CD4-positive, alpha-beta T cell (primary cell): ENCODE data around the gene VAV1. TPM values are rescaled to one million over a fixed set of nuclear protein-coding genes. Genes with fewer than 3 reads are reported as not detected.

Source experiments
- ATAC-seq: fragments of 200-7000 bp; cut with Tn5 transposase; one replicate; pipeline ENCODE4 v1.10.0; 2022; ENCODE audit warnings: mild to moderate bottlenecking; ENCODE audit not compliant: poor library complexity
- CTCF ChIA-PET: fragments of 350-600 bp; sonication (Branson Sonifier 250); formaldehyde crosslinking; loops from one replicate; lab custom pipeline; 2021; ENCODE audit warnings: antibody characterized with exemption, inconsistent platforms; lab: Charles Lee
- POLR2A ChIA-PET: fragments of 350-600 bp; sonication (Branson Sonifier 250); formaldehyde crosslinking; loops from one replicate; lab custom pipeline; 2021; ENCODE audit warnings: antibody characterized with exemption, inconsistent platforms; lab: Charles Lee
- DNase-seq, 14 experiments: peaks; one replicate each; pipeline ENCODE4 v3.0.0-alpha.2; 2013 to 2020; ENCODE audit warnings: mixed read lengths in 2 of 14
- H3K27ac ChIP-seq, 2 donors: one replicate each; pipeline versions ENCODE4 v1.5.1 to v1.7.0; 2013; ENCODE audit warnings: low read length in 2 of 2, low read depth in 1 of 2, mild to moderate bottlenecking in 1 of 2
- H3K27me3 ChIP-seq, 2 experiments: 1 replicate in 1 of 2; 2 replicates in 1 of 2; pipeline versions ENCODE4 v1.6.1 to v1.7.0; 2013; ENCODE audit warnings: low read length in 2 of 2, control low read depth in 1 of 2, mild to moderate bottlenecking in 1 of 2, moderate library complexity in 1 of 2; ENCODE audit not compliant: insufficient read depth in 2 of 2, control insufficient read depth in 1 of 2
- H3K36me3 ChIP-seq: one replicate; pipeline ENCODE4 v1.6.1; 2013; ENCODE audit warnings: low read length, control low read depth; ENCODE audit not compliant: insufficient read depth
- H3K4me1 ChIP-seq: one replicate; pipeline ENCODE4 v1.6.1; 2013; ENCODE audit warnings: low read length, control low read depth; ENCODE audit not compliant: insufficient read depth
- H3K4me3 ChIP-seq: one replicate; pipeline ENCODE4 v1.5.1; 2013; ENCODE audit warnings: mild to moderate bottlenecking, low read length, moderate library complexity
- H3K9me3 ChIP-seq, 2 experiments: 1 replicate in 1 of 2; 2 replicates in 1 of 2; pipeline versions ENCODE4 v1.6.1 to v1.7.0; 2013; ENCODE audit warnings: low read length in 2 of 2, mild to moderate bottlenecking in 2 of 2, control low read depth in 1 of 2, moderate library complexity in 1 of 2; ENCODE audit not compliant: control insufficient read depth in 1 of 2, insufficient read depth in 1 of 2
- H3K27ac Mint-ChIP-seq: one replicate; pipeline ENCODE4 v1.8.0; 2020; ENCODE audit warnings: mixed read lengths
- H3K27me3 Mint-ChIP-seq: one replicate; pipeline ENCODE4 v1.8.0; 2021; ENCODE audit warnings: mixed read lengths
- H3K36me3 Mint-ChIP-seq: one replicate; pipeline ENCODE4 v1.8.0; 2021; ENCODE audit warnings: low read depth, mixed read lengths
- H3K4me1 Mint-ChIP-seq: one replicate; pipeline ENCODE4 v1.8.0; 2021; ENCODE audit warnings: low read depth, mixed read lengths
- H3K4me3 Mint-ChIP-seq: one replicate; pipeline ENCODE4 v1.8.0; 2020; ENCODE audit warnings: mild to moderate bottlenecking, mixed read lengths
- H3K9me3 Mint-ChIP-seq: one replicate; pipeline ENCODE4 v1.8.0; 2020; ENCODE audit warnings: mixed read lengths
- CTCF ChIP-seq: fragments of 200-600 bp; IDR thresholded peaks from one replicate; pipeline ENCODE4 v1.8.0; 2022; ENCODE audit warnings: antibody characterized with exemption, mild to moderate bottlenecking
- intact Hi-C, 2 experiments: fragments of 100-400 bp; cut with DNase I in 1 of 2; cut with micrococcal nuclease in 1 of 2; formaldehyde crosslinking; loops; one replicate each; pipeline versions ENCODE4 v1.15.1 to v1.9.0; 2023 to 2025; cut with DNase I, micrococcal nuclease
- total RNA-seq, 174 experiments: library from RNA in 2 of 174; stranded (reverse) in 2 of 174; gene quantifications; one replicate each; pipeline ENCODE4 v1.2.3 and lab custom pipeline; 2021 to 2026

Gene VAV1
- total RNA-seq, 2 experiments from 2014 or later: 70.0 to 70.1 TPM

- no peak overlapping the region for H3K27ac ChIP-seq
- DNase-seq: no peak
- Mint-ChIP-seq H3K36me3 (peaks cover 33% of the 10 kb centered on the region), H3K4me1 (peaks cover 75% of the 10 kb centered on the region), H3K27me3 (no peaks in the 10 kb centered on the region), H3K27ac (peak overlapping the region; percentile 29), H3K4me3 (peak overlapping the region; percentile 30), H3K9me3 (peaks cover 18% of the 10 kb centered on the region)
- ChIA-PET CTCF (no interaction called here), POLR2A (interaction anchor here (1.2 to 3.6 kb wide), 4 partner anchors 21 to 213 kb away, joined by 5 to 38 read pairs (median 12); partner anchors contain the start of gene ZNF557)
- no peak for TF ChIP-seq CTCF
- ATAC-seq: no peak
- peaks cover 66% of the 10 kb centered on the region for H3K4me1 ChIP-seq
- peaks cover 0 to 5% of the 10 kb centered on the region in 2 experiments for H3K9me3 ChIP-seq
- no peaks in the 10 kb centered on the region for H3K27me3 ChIP-seq
- H3K36me3 ChIP-seq: no peaks in the 10 kb centered on the region
- H3K4me3 ChIP-seq: no peak overlapping the region
- intact Hi-C loops: no loop called here
Observed at GRCh38 chr19:6888967-6889366, 116.5 kb downstream of the VAV1 start.

DNA sequence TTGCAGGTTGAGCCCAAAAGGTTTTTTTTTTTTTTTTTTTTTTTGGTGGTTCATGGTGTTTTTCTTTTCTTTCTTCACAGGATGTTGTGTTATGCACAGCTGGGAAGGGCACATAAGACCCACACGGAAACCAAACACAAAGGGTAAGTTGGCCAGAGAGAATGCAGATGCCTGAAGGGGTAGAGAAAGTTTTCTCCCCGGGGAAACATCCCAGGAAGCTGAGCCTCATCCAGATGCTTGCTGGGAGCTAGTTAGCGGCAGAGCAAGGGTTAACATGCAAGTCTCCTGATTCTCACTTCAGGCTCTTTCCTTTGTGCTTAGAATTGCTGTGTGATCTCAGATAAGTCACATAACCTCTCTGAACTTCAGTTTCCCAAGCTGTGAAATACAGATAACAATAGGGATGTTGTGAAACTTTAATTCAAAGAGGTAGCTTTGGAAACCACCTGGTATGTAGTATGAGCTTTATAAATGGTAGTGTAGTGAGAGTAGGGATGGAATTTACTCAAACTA lies 117.9 kb downstream of the VAV1 start:
- ChIA-PET CTCF (interaction anchor here (2.8 kb wide), 1 partner anchor 27 kb away, joined by 13 read pairs; no protein-coding TSS in a partner anchor), POLR2A (interaction anchor here (0.6 to 3.6 kb wide), 27 partner anchors 8 to 498 kb away, joined by 3 to 38 read pairs (median 4); partner anchors contain the start of genes ARHGEF18, GPR108, GTF2F1 and SH2D3A)
- H3K27me3 Mint-ChIP-seq: no peaks in the 10 kb centered on the region
- peaks cover 88% of the 10 kb centered on the region for H3K4me1 Mint-ChIP-seq
- H3K9me3 Mint-ChIP-seq: peaks cover 27% of the 10 kb centered on the region
- ATAC-seq (peak; percentile 58), DNase-seq (peak in 12 of 14 experiments; percentile 4 to 72 (median 22))
- peak overlapping the region; percentile 84 for H3K27ac Mint-ChIP-seq
- H3K4me3 Mint-ChIP-seq: peak overlapping the region; percentile 79
- peak overlapping the region; percentile 26 to 64 for H3K27ac ChIP-seq
- no peaks in the 10 kb centered on the region for H3K27me3 ChIP-seq
- no peaks in the 10 kb centered on the region for H3K36me3 ChIP-seq
- peaks cover 73% of the 10 kb centered on the region for H3K4me1 ChIP-seq
- intact Hi-C loops: loop anchor here in 1 of 2 experiments (5.0 kb wide), 1 partner anchor 192 kb away; no protein-coding TSS in a partner anchor
- H3K9me3 ChIP-seq: peaks cover 5 to 9% of the 10 kb centered on the region in 2 experiments
- H3K4me3 ChIP-seq: peak overlapping the region; percentile 4
- no peak for TF ChIP-seq CTCF
- H3K36me3 Mint-ChIP-seq: peaks cover 48% of the 10 kb centered on the region

- no peak overlapping the region for H3K4me3 ChIP-seq
- H3K9me3 ChIP-seq: peaks cover 5 to 11% of the 10 kb centered on the region in 2 experiments
- ChIA-PET CTCF (interaction anchor here (2.8 kb wide), 1 partner anchor 28 kb away, joined by 13 read pairs; no protein-coding TSS in a partner anchor), POLR2A (interaction anchor here (0.6 to 3.6 kb wide), 20 partner anchors 8 to 498 kb away, joined by 3 to 38 read pairs (median 5); partner anchors contain the start of genes ARHGEF18, GPR108, GTF2F1 and SH2D3A)
- H3K36me3 ChIP-seq: no peaks in the 10 kb centered on the region
- Mint-ChIP-seq H3K4me3 (peak overlapping the region; percentile 79), H3K4me1 (peaks cover 91% of the 10 kb centered on the region), H3K9me3 (peaks cover 27% of the 10 kb centered on the region), H3K27ac (peak overlapping the region; percentile 84), H3K27me3 (no peaks in the 10 kb centered on the region), H3K36me3 (peaks cover 53% of the 10 kb centered on the region)
- H3K4me1 ChIP-seq: peaks cover 73% of the 10 kb centered on the region
- DNase-seq (peak in 11 of 14 experiments; percentile 13 to 68 (median 39)), ATAC-seq (peak; percentile 51)
- intact Hi-C loops: loop anchor here in 1 of 2 experiments (1.0 to 5.0 kb wide), 2 partner anchors 27 to 191 kb away; no protein-coding TSS in a partner anchor
- TF ChIP-seq CTCF: no peak
- peak overlapping the region in 1 of 2 donors; percentile 64 for H3K27ac ChIP-seq
- H3K27me3 ChIP-seq: no peaks in the 10 kb centered on the region
Observed at GRCh38 chr19:6890938-6891337, 118.4 kb downstream of the VAV1 start.
